GM21717 (cell line): ENCODE results near the gene RPP21.
"Not testable (repeated sequence)": the region's sequence is repeated elsewhere in the genome, so short reads cannot be mapped to it uniquely, and the experiment has no call there.

Experiments
- ATAC-seq: cut with Tn5 transposase; IDR thresholded peaks from one replicate; pipeline ENCODE4 v1.9.1; 2021; ENCODE audit warnings: mild to moderate bottlenecking, moderate library complexity; ENCODE audit not compliant: unreplicated experiment

RPP21 gene

GRCh38 chr6:30369280-30369679 lies 24.3 kb downstream of the RPP21 start:
- ATAC-seq, result not testable (repeated sequence)

GRCh38 chr6:30378290-30378937 lies 33.5 kb downstream of the RPP21 start:
- ATAC-seq, result no peak

GRCh38 chr6:30380464-30380863 lies 35.5 kb downstream of the RPP21 start:
- ATAC-seq, result no peak

- ATAC-seq, result no peak
Measured at GRCh38 chr6:30386166-30386565, 41.2 kb downstream of the RPP21 start.

- ATAC-seq, result no peak
Measured at GRCh38 chr6:30391240-30391639, 46.3 kb downstream of the RPP21 start.

- no peak for ATAC-seq
Measured at GRCh38 chr6:30394139-30394538, 49.2 kb downstream of the RPP21 start.
